SHP77 treated with DMSO at 0.1 percent for 48 hours (cell line): Measurements from ENCODE around the gene NSUN5.
"Not testable (repeated sequence)": the region's sequence is repeated elsewhere in the genome, so short reads cannot be mapped to it uniquely, and the experiment has no call there.

Experiments used
- DNase-seq: peaks from one replicate; lab custom pipeline; 2025; lab: John Stamatoyannopoulos, UW

Gene NSUN5

DNA sequence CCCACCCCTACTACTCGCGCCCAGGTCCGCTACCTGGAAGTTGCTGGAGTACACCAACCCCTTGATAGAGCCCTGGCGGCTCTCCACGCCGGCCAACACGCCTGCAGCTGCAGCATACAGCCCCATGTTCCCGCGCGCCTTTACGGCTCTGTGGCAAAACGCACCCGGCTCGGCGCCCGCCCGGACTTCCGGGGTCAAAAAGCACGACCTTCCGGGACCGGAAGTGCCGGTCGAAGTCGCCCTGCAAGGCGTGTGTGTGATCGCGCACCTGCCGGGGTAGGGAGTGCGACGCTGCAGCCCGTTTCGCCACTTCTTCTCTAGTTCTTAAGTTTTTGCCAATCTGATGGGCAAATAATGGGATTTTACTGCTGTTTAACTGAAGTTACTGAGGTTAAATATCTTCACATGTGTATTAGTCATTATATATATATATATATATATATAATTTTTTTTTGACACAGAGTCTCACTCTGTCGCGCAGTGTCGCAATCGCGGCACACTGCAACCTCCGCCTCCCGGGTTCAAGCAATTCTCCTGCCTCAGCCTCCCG lies at the start of gene NSUN5:
NSUN5 (minus strand) TSS at position 162 of the 550 bp plus-strand sequence; CDS start at position 126, 36 bp downstream.
- peak; percentile 67 for DNase-seq

DNA sequence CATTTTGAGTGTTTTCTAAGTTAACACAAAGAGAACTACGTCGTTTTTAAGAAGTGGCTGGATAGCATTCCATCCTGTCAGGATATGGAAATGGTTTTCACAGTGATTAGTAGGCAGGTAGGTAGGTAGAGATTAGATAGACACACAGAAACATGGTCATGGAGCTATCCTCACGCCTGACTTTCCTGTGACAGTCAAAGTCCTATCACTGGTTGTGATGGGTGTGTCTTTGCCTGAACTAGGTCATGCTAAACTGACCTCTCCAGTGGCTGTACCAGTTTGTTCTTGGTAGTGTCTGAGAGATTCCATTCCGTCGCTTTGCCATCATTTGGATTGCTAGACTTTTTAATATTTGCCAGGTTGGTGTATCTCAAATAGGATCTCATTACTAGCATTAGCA lies 47.5 kb upstream of the NSUN5 start:
- no peak for DNase-seq

DNA sequence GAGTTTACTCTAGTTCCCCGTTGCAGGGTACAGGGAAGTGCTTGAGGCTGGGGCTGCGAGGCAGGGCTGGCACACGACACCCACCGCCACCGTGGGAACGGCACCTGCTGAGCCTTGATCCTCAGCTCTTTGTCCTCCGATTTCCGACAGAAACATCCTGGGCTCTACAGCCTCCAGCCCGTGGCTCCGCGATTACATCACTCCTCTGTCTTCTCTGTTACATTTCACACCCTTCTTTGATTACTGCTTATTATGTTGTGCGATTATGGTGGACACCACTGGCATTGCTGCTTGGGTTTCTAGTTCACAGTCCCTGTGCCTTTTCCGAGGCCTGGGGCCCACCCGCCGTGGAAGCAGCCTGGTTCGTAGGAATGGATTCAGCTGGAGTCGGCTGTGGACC lies 46.2 kb upstream of the NSUN5 start:
- DNase-seq, result no peak

DNA sequence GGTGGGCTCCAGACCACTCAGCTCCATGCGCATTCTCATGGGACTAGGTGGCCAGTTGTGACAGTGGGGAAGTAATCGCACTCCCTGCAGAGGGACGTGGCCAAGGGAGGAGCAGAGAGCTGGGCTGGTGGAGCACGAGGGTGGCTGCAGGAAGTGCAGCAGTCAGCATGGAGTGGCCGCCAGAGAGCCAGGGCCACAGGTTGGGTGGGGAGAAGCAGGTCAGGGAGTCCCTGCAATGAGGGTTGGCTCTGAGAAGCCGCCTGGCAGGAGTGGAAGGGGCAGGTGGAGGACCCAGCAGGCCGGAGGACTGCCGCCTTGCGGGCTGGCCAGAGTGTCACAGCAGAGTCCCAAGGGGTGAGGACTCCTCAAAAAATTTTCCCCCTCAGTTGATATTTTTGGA lies 45.6 kb upstream of the NSUN5 start:
- DNase-seq, result no peak

DNA sequence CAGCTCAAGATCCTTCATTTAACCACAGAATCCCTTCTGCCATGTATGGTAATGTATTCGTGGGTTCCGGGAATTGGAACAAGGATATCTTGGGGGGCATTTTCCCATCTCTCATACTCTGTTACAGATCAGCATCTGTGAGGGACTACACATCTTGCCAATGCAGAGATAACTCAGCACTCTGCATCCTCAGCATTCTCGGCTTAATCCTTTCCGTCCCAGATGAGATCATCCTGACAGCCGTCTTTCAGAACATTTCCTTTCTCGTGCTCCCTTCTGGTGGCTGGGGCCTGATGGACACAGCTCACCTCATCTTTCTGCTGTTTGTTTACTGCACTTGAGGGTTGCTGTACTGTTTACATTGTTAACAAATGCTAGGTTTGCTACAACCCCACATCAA lies 44.6 kb upstream of the NSUN5 start:
- no peak for DNase-seq

DNA sequence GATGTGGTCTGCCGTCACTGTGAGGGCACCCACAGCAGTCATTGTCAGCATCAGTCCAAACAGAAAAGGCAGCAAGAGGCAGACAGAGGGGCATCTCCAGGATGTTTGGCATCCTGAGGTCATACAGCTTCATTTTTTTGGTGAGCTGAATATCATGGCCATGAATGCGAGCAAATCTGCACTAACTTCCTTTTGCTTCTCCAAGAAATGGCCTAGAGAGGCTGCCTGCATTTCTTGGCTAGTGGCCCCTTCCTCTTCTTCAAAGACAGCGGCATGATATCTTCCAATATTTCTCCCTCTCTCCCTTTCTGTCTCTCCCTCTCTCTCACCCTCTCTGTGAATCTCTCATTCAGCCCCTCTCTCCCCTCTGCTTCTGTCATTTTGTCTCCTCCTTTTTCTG lies 44.2 kb upstream of the NSUN5 start:
- no peak for DNase-seq

DNA sequence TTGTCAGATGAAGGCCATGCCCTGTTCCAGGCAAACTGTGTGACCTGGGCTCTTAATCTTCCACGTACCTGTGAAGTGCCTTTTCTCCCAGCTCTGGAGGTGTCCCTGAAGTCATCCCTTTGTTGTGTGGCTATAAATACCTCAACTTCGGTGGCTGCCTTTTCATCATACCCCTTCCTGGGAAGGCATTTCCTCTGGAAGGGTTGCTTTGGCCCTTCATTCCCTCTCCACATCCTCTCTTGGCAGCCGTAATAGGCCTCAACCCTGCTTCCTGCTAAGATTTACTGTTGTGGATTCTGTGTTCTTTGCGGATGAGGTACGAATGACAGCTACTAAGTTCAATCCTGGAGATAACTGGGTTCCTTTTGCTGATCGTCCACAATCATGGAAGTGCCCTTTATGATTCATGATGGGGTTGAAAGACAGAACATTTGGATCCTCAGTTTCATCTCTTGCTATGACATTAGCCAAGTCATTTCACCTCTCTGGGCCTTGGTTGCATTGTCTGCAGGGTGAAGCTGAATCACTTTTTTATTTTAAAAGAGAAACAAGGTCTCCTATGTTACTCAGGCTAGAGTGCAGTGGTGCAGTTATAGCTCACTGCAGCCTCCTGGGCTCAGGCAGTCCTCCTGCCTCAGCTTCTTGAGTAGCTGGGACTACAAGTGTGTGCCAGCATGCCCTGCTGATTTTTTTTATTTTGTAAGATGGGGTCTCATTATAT lies 43.0 kb upstream of the NSUN5 start:
- no peak for DNase-seq

DNA sequence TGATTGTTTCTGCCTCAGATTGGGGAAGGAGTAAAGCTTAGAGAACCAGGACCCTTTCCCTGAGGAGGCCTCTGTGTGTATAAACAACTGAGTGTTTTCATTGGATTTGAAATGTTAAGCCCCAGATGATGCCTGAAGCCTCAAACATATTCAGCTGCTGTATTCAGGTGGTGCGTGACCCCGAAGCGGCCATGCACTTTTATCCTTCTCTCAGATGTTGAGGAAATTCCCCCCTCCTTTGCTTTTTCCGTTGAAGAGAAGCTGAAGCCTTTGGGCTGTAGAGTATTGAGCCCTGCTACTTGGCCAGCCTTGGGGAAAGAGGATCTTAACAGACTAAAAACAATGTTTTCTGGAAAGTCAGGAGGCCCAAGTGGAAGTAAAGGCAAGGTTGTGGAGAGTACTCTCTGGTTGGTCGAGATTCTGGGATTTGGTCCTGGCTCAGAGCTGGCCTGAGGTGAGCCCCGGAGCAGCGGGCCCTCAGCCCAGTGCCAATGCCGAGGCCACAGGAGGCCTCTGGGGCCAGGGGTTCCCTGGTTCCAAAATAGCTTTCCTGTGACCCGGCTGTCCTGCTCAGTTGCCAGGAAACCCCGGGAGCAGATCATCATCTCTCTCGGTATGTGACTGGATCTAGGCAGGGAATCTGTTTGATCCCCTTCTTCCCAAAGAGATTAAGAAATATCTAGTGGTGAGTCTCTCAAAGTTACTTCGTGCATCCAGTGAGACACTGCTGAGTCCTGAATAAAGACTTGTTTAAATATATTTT lies 41.9 kb upstream of the NSUN5 start:
- DNase-seq, result no peak

DNA sequence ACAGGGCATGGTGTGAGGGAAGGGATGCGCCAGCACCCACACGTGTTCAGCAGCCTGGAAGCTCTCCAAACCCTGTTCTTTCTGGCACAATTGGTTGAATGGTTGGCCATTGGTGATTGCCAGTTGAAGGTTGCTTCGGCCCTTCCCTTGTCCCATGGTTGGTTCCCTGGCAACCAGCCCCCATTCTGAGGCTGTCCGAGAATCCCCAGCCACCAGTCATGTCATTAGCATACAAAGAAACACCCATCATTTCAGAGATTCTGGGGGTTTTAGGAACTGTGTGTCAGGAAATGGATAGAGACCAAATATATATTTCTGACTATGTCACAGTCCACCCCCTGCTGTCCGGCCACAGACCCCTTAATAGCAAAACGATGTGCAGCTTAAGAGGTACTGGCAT lies 41.1 kb upstream of the NSUN5 start:
- no peak for DNase-seq

DNA sequence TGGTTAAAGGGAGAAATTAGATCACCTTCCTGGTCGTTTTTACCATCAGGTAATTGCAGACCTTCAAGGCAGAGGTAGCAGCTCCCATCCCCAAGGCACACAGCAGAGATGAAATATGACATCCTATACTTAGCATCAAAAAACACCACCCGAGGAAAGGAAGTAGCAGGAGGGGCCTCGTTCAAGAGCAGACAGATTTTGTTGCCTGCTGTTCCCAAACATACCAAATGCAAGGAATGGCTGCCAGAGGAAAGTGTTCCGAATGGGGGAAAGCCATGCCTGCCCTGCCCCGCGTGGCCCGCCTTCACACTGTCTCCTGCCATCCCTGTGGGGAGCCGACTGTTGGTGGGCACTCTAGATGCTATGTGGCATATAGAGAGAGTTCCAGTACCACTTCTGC lies 37.3 kb upstream of the NSUN5 start:
- no peak for DNase-seq

DNA sequence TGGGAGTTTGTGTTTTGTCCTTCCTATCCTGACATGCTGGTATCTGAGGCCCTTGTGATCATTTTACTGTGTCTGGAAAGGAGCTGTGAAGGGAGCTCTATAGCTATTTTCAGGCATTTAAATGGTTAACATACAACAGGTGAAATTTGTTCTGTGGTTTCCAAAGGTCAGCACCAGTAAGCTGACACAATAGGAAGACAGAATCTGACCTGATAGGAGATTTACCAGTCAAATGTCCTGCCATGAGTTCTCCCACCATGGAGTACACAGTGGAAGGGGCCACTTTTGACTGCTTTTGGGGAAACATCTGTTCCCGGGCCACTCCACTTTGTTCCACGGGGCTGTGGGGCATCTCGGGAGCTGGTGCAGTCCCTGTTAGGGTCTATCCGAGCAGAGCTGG lies 36.9 kb upstream of the NSUN5 start:
- DNase-seq, result no peak

DNA sequence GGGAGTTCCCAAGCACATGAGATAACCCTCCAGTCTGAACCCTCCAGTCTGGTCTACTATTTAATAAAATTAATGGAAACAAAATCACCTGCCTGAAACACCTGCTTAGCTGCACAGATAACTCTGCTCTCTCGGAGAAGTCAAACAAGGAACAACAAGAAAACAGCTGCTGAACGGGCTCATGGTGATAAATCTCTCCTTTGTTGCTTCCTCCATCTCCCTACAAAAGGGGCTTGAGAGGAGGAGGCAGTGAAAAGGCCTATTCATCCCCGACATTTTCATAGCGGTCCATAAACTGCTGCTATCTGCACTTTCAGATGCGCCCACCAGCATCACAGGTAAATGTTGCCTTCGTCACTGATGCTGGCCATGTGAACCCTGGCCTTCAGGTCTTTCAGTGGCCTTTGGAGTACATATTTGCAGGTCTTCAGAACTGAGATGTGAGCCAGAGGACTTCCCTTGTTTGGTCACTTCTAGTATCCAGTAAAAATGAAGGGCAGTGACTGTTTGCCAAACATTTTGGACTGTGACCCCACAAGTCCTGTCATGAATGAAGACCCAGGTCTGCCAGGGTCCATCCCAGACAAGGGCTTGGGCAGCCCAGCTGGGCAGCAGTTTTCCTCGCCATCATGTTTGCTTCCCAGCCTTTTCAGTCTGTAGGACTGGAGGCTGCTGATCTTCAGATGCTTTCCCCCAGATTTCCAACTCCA lies 35.2 kb upstream of the NSUN5 start:
- no peak for DNase-seq

DNA sequence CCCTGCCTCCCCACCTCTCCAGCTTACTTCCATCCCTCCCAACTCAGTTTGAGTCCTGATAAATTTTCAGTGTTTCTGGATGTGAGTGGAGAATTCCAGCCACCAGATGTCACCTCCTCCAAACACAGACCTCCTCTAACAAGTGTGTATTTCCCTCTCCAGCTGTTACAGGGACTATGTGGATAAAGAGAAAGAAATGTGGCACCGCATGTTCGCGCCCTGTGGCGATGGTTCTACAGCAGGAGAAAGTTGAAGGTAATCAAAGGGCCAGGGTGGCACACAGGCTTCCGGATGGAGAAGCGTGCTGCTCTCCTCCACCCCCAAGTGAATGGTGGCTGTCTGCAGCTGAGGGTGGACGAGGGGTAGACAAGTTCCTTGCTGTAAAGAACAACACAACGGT lies 34.0 kb upstream of the NSUN5 start:
- no peak for DNase-seq

DNA sequence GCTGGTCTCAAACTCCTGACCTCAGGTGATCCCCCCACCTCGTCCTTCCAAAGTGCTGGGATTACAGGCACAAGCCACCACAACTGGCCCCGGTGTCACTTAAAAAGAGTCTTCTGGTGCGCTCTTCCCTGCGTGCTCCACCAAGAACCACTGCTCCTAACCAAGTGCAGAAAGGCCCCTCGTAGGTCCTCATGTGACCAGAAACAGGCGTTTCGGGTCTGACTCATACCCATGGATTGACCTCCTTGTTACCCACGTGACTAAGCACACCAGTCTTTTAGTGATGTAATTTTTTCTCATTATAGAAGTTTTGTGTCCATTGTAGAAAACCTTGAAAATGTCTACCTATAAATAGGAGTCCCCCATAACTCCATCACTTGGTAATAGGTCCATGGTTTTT lies 33.3 kb upstream of the NSUN5 start:
- no peak for DNase-seq

DNA sequence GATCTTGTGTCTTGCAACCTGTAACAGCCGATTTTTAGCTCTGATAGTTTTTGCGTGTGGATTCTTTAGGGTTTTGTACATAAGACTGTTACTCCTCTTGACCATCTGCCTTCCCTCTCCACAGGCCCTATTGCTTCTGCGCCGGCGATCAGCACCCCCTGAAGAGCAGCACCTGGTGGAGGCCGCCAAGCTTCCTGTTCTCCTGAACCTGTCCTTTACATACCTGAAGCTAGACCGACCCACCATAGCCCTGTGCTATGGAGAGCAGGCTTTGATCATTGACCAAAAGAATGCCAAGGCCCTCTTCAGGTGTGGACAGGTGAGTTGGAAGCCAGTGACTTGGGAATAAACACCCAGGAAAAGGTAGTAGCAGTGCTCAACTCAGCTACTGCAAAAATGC lies 31.9 kb upstream of the NSUN5 start:
- DNase-seq, result no peak

DNA sequence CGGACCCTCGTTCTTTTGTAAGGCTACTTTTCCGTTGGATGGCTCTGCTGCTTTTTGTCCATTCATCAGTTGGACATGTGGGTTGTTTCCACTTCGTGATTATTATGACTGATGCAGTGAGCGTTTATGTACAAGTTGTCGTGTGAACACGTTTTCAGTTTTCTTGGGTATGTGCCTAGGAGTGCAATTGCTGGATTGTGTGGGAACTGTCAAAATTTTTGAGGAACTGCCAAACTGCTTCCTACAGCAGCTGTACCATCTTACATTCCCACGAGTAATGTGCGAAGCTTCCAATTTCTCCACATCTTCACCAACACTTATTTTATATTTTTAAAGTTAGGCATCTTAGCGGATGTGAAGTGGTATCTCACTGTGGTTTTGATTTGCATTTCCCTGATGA lies 29.7 kb upstream of the NSUN5 start:
- DNase-seq, result no peak

DNA sequence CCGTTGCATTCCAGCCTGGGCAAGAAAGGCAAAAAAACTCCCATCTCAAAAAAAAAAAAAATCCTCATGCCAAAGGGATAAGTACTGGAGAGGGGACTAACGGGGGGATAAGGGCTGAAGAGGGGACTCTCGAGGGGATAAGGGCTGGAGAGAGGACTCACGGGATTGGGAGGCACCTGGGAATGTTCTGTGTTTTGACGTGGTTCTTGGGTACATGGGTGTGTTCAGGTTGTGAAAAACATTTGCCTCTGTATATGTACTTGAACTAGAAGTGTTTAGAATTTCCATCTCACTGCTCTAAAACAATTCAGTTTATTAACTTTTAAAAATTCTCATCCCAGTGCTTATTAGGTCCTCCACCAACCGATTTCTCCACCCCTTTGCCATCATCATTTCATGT lies 23.8 kb upstream of the NSUN5 start:
- no peak for DNase-seq

DNA sequence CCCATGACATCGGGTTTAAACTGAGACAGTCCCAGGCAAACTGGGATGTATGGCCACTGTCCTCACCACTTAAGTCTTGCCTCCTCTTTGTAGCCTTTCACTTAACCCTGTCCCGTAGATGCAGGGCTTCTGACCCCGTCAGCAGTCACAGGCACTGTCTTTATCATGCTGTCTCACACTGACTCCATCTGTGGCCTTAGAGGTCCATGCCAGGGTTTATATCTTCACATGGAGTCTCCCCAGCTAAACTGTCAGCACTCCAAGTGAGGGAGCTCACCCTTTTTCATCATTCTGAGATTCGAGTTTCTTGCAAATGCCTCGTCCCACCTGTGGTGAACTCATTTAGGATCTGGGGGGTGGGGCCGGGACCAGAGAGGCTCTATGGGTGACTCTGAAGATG lies 22.1 kb upstream of the NSUN5 start:
- no peak for DNase-seq

DNA sequence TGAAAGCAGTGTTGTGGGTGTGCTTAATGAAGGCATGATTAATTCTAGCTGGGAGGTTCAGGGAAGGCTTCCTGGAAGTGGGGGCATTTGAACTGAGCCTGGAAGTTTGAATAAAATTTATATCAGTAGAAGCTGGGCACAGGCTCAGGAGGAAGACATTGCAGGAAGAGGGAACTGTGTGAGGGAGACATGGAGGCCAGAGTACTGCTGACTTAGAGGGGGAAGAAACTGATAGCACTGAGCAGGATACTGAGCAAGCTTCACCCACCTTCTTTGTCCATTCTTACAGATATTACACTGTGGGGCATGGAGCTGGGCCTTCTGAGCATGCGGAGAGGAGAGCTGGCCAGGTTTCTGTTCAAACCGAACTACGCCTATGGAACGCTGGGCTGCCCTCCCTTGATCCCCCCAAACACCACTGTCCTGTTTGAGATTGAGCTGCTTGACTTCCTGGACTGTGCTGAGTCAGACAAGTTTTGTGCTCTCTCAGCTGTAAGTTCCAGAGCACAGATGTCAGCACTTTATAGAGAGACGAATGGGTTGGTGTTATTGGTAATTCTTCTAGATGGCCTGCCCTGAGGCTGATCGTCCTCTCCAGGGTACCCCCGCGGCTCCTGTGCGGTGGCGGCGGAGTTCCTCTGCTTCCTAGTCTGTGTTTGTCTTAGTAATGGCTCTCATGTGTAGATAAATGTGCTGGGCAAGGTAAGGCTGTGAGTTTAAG lies 21.4 kb upstream of the NSUN5 start:
- DNase-seq, result no peak

DNA sequence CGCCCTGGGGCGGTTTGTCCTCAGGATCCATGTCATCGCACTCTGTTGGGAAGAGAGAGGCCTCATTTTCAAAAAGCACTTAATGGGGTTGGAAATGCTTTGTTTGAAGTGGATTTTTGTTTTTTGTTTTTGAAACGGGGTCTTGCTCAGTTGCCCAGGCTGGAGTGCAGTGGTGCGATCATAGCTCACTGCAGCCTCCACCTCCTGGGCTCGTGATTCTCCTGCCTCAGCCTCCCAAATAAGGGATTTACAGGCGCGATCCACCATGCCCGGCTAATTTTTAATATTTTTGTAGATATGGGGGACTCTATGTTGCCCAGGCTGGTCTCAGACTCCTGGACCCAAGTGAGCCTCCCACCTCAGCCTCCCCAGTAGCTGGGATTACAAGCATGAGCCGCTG lies 20.1 kb upstream of the NSUN5 start:
- no peak for DNase-seq

DNA sequence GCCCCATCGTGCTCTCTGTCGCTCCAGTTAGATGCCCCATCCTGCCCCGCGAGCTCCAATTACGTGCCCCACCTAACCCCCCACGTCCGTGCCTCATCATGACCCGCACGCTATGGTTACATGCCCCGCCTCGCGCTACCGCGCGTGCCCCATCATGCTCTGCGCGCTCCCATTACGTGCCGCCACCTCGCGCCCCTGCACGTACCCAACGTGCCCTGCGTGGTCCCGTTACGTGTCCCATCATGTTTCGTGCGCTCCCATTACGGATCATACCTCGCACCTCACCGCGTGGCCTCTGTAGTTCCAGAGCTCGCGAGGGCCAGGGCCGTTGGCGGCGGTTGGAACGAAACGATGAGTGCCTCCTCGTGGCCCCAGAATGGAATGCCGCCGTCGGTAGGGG lies 19.3 kb upstream of the NSUN5 start, which contains the start of the genes FKBP6 and TRIM50:
FKBP6 (plus strand) TSS at position 240 of the 400 bp plus-strand sequence. CDS start 268 bp downstream, outside the sequence.
TRIM50 (minus strand) TSS at position 161 of the 400 bp plus-strand sequence. CDS start 3,295 bp downstream, outside the sequence.
- DNase-seq, result not testable (repeated sequence)

DNA sequence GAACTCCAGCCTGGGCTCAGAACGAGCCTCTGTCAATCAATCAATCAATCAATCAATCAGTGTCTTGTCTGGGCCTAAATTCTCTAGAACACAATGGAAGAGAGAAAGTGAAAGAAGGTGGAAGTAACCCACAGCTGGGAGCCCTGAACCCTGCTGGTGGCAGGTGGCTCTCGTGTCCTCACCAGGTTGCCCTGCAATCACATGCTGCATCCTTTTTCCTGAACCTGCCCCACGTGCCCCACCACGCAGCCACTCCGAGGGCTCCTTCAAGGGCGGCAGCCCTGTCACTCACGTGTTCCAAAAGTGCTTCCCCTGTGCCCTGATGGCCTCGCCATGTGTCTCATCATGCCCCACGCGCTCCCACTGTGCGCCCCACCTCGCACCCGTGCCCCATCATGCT lies 18.8 kb upstream of the NSUN5 start:
- DNase-seq, result not testable (repeated sequence)
